Effector memory CD4-positive, alpha-beta T cell (primary cell): ENCODE measurements around the gene SLC29A3.

ENCODE experiments used
- DNase-seq, 3 donors: peaks; one replicate each; pipeline ENCODE4 v3.0.0-alpha.2; 2020
- H3K27ac ChIP-seq: 2 replicates; pipeline ENCODE4 v1.7.0; 2013; ENCODE audit warnings: mild to moderate bottlenecking, low read length, moderate library complexity; ENCODE audit not compliant: insufficient read depth, poor library complexity, severe bottlenecking
- H3K27me3 ChIP-seq: replicated peaks from 2 replicates; pipeline ENCODE4 v1.7.0; 2013; ENCODE audit warnings: mild to moderate bottlenecking, low read length; ENCODE audit not compliant: insufficient read depth, control insufficient read depth, poor library complexity, severe bottlenecking
- H3K36me3 ChIP-seq: 2 replicates; pipeline ENCODE4 v1.7.0; 2013; ENCODE audit warnings: mild to moderate bottlenecking, low read length, moderate library complexity; ENCODE audit not compliant: control insufficient read depth, insufficient read depth
- H3K4me1 ChIP-seq: 2 replicates; pipeline ENCODE4 v1.7.0; 2013; ENCODE audit warnings: low read length, mild to moderate bottlenecking; ENCODE audit not compliant: control insufficient read depth, insufficient read depth, poor library complexity, severe bottlenecking
- H3K4me3 ChIP-seq: 2 replicates; pipeline ENCODE4 v1.7.0; 2013; ENCODE audit warnings: low read length, low read depth, mild to moderate bottlenecking; ENCODE audit not compliant: insufficient read depth, poor library complexity, severe bottlenecking
- H3K9me3 ChIP-seq: 2 replicates; pipeline ENCODE4 v1.7.0; 2013; ENCODE audit warnings: mild to moderate bottlenecking, low read length, moderate library complexity; ENCODE audit not compliant: control insufficient read depth

Gene SLC29A3

GRCh38 chr10:71362141-71362540, 43.1 kb downstream of the SLC29A3 start:
- H3K27me3 ChIP-seq = no peaks in the 10 kb centered on the region
- H3K4me1 ChIP-seq = no peaks in the 10 kb centered on the region
- H3K36me3 ChIP-seq = peaks cover 10% of the 10 kb centered on the region
- no peak overlapping the region for H3K27ac ChIP-seq
- H3K4me3 ChIP-seq = no peak overlapping the region
- H3K9me3 ChIP-seq = no peaks in the 10 kb centered on the region
- no peak for DNase-seq

- Histone ChIP-seq H3K4me3 (no peak overlapping the region), H3K36me3 (no peaks in the 10 kb centered on the region), H3K9me3 (no peaks in the 10 kb centered on the region), H3K27ac (no peak overlapping the region), H3K4me1 (no peaks in the 10 kb centered on the region), H3K27me3 (no peaks in the 10 kb centered on the region)
- DNase-seq = no peak
Observed at GRCh38 chr10:71363936-71364335, 44.9 kb downstream of the SLC29A3 start.

DNA sequence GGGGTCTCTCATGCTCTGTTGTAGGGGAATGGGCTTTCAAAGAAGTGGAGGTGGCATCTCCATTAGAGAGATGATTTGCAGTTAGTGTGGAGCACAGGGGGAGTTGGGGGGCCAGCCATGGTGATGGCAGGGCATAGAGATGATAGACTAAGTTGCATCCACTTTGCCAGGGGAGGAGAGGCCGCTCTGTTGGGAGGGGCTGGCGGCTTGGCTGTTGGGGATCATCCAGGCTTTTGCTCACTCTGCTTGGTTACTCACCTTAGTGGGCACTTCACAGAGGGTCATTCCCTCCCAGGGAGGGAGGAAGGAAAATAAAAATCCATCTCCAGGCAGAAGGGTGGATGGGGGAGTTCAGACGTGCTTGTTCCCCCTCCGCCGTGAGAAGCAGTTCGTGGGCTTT, 46.3 kb downstream of the SLC29A3 start:
- no peak for DNase-seq
- no peaks in the 10 kb centered on the region for H3K36me3 ChIP-seq
- H3K4me3 ChIP-seq = no peak overlapping the region
- H3K4me1 ChIP-seq = no peaks in the 10 kb centered on the region
- no peak overlapping the region for H3K27ac ChIP-seq
- no peaks in the 10 kb centered on the region for H3K9me3 ChIP-seq
- no peaks in the 10 kb centered on the region for H3K27me3 ChIP-seq

- no peak overlapping the region for H3K4me3 ChIP-seq
- H3K9me3 ChIP-seq = no peaks in the 10 kb centered on the region
- H3K27ac ChIP-seq = no peak overlapping the region
- no peaks in the 10 kb centered on the region for H3K27me3 ChIP-seq
- no peaks in the 10 kb centered on the region for H3K36me3 ChIP-seq
- no peak for DNase-seq
- no peaks in the 10 kb centered on the region for H3K4me1 ChIP-seq
Observed at GRCh38 chr10:71366690-71367089, 47.6 kb downstream of the SLC29A3 start.

- no peaks in the 10 kb centered on the region for H3K27me3 ChIP-seq
Observed at GRCh38 chr10:71367271-71367670, 48.2 kb downstream of the SLC29A3 start.

DNA sequence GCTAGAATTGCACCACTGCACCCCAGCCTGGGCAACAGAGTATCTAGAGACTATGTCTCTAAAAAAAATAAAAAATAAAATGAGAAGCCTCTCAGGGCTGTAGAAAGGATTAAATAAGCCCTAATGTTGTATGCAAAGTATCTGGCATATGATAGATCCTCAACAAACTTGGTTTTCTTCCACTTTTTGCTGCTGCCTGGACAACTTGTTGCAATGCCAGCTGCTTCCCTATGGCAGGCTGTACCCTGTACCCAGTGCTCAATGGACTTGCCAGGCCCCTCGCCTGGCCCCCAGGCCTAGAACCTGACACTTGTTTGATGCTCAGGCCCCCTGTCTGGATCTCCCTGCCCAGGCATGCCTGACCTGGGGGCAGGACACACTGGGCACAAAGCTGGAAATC, 49.1 kb downstream of the SLC29A3 start:
- H3K27me3 ChIP-seq = no peaks in the 10 kb centered on the region
- no peak overlapping the region for H3K4me3 ChIP-seq
- H3K27ac ChIP-seq = no peak overlapping the region
- no peaks in the 10 kb centered on the region for H3K9me3 ChIP-seq
- no peaks in the 10 kb centered on the region for H3K4me1 ChIP-seq
- DNase-seq = no peak
- no peaks in the 10 kb centered on the region for H3K36me3 ChIP-seq

More at GRCh38 chr10:71367271-71367670, 48.2 kb downstream of the SLC29A3 start:
- H3K27ac ChIP-seq = no peak overlapping the region
- no peak overlapping the region for H3K4me3 ChIP-seq
- no peaks in the 10 kb centered on the region for H3K9me3 ChIP-seq
- no peaks in the 10 kb centered on the region for H3K36me3 ChIP-seq
- H3K4me1 ChIP-seq = no peaks in the 10 kb centered on the region
- DNase-seq = no peak

GRCh38 chr10:71368643-71369042, 49.6 kb downstream of the SLC29A3 start:
- Histone ChIP-seq H3K27me3 (no peaks in the 10 kb centered on the region), H3K4me3 (no peak overlapping the region), H3K4me1 (no peaks in the 10 kb centered on the region), H3K9me3 (no peaks in the 10 kb centered on the region), H3K36me3 (no peaks in the 10 kb centered on the region), H3K27ac (no peak overlapping the region)
- no peak for DNase-seq

GRCh38 chr10:71369602-71370001, 50.5 kb downstream of the SLC29A3 start:
- no peak for DNase-seq
- Histone ChIP-seq H3K27ac (no peak overlapping the region), H3K27me3 (no peaks in the 10 kb centered on the region), H3K4me1 (no peaks in the 10 kb centered on the region), H3K36me3 (no peaks in the 10 kb centered on the region), H3K9me3 (no peaks in the 10 kb centered on the region), H3K4me3 (no peak overlapping the region)

DNA sequence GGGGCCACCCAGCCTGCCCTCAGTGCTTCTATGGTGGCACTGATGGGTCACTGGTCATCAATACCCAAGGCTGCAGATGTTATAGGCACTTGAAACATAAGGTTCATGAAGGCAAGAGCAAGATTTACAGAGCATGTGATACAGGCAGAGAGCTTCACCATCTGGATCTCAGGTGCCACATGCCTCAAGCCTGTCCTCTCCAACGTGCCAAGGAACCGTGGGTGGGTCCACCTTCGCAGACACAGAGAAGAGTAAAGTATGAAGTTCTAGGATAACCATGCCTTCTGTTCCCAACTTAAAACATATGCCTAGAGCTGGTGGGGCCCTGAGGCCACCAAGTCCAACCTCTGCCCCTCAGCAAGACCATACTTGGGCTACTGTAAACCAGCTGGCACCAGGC, 51.0 kb downstream of the SLC29A3 start:
- H3K4me1 ChIP-seq = no peaks in the 10 kb centered on the region
- no peak for DNase-seq
- no peak overlapping the region for H3K27ac ChIP-seq
- H3K9me3 ChIP-seq = no peaks in the 10 kb centered on the region
- no peaks in the 10 kb centered on the region for H3K36me3 ChIP-seq
- H3K27me3 ChIP-seq = no peaks in the 10 kb centered on the region
- no peak overlapping the region for H3K4me3 ChIP-seq

DNA sequence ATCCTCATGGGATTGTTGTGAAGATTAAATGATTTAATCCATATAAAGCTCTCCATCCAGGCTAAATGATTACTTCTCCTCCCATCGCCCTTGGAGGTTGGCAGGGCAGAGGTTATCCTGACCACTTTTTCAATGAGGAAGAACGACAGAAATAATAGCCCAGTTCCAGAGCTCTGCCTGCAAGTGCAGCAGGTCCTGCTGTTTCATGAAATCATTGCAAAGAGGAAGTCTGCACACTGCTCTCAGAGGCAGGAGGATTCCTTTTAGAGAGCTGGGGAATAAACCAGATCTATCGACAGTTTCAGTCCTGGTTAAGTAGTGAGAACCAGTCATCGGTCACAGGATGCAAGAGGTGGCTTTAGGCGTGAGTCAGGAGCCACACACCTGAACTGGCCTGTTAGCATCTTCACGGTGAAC, 52.7 kb downstream of the SLC29A3 start:
- no peak overlapping the region for H3K27ac ChIP-seq
- no peaks in the 10 kb centered on the region for H3K36me3 ChIP-seq
- no peaks in the 10 kb centered on the region for H3K27me3 ChIP-seq
- H3K9me3 ChIP-seq = no peaks in the 10 kb centered on the region
- no peaks in the 10 kb centered on the region for H3K4me1 ChIP-seq
- no peak for DNase-seq
- no peak overlapping the region for H3K4me3 ChIP-seq
